HCT116 (cell line): ENCODE measurements around the gene CCND1. TPM values are rescaled to one million over a fixed set of nuclear protein-coding genes. Genes with fewer than 3 reads are reported as not detected.

Experiments used
- ATAC-seq: fragments of 200-7000 bp; cut with Tn5 transposase; 2 replicates; pipeline ENCODE4 v1.9.1; 2020; ENCODE audit warnings: mild to moderate bottlenecking, moderate library complexity
- BruUV-seq: library from RNA; stranded (reverse); fragments of 400-500 nt; replicated peaks from 2 replicates; lab custom pipeline; 2021; lab: Mats Ljungman, UMichigan
- CTCF ChIA-PET: fragments of 300-600 bp; sonication (Branson Sonifier 250); formaldehyde crosslinking; loops from one replicate; lab custom pipeline; 2021; ENCODE audit warnings: antibody characterized with exemption; lab: Charles Lee
- POLR2A ChIA-PET: fragments of 300-600, 350-600 bp; sonication (Branson Sonifier 250); formaldehyde crosslinking; loops from one replicate; lab custom pipeline; 2021; ENCODE audit warnings: antibody characterized with exemption; lab: Charles Lee
- RAD21 ChIA-PET, 2 experiments: fragments of 300-600 bp; sonication (Branson Sonifier 250); formaldehyde crosslinking; loops; one replicate each; lab custom pipeline; 2023; ENCODE audit warnings: low total read pairs in 2 of 2; ENCODE audit not compliant: uncharacterized antibody in 2 of 2, unreplicated experiment in 2 of 2, low non-redundant PET in 1 of 2; lab: Charles Lee
- DNase-seq: peaks from one replicate; pipeline ENCODE4 v3.0.0-alpha.2; 2010; ENCODE audit warnings: low read depth, low spot score
- H2AFZ ChIP-seq: fragments of 200-600 bp; shearing (Covaris generic), sonication (generic); 2 replicates; pipeline ENCODE4 v1.6.1; 2017; ENCODE audit warnings: low read depth, mixed run types, mixed read lengths, antibody characterized with exemption, low read length; ENCODE audit not compliant: poor library complexity, severe bottlenecking
- H3K27ac ChIP-seq: 2 replicates; pipeline ENCODE4 v1.5.1; 2012; ENCODE audit warnings: low read depth, low read length
- H3K27me3 ChIP-seq: fragments of 200-600 bp; sonication (generic); 2 replicates; pipeline ENCODE4 v1.6.1; 2016; ENCODE audit warnings: mixed run types, low read length, mixed read lengths; ENCODE audit not compliant: insufficient read depth
- H3K36me3 ChIP-seq, 2 experiments: fragments of 200-500 bp in 1 of 2; fragments of 200-600 bp in 1 of 2; sonication (Bioruptor generic) in 1 of 2; sonication (generic) in 1 of 2; 2 replicates each; pipeline versions ENCODE4 v1.5.1 to v1.6.1; 2014 to 2016; ENCODE audit warnings: low read length in 2 of 2, inconsistent platforms in 1 of 2, mixed read lengths in 1 of 2, mixed run types in 1 of 2; ENCODE audit not compliant: insufficient read depth in 2 of 2, control insufficient read depth in 1 of 2
- H3K4me1 ChIP-seq, 2 experiments: fragments of 200-600 bp in 1 of 2; sonication (generic) in 1 of 2; 2 replicates each; pipeline versions ENCODE4 v1.5.1 to v1.6.1; 2012 to 2017; ENCODE audit warnings: low read length in 2 of 2, inconsistent platforms in 1 of 2, mild to moderate bottlenecking in 1 of 2, mixed read lengths in 1 of 2, mixed run types in 1 of 2, moderate library complexity in 1 of 2; ENCODE audit not compliant: insufficient read depth in 2 of 2, control insufficient read depth in 1 of 2
- H3K4me2 ChIP-seq: fragments of 200-600 bp; sonication (generic); 2 replicates; pipeline ENCODE4 v1.6.1; 2017; ENCODE audit warnings: mixed run types, low read length, mixed read lengths
- H3K4me3 ChIP-seq, 2 experiments: fragments of 200-600 bp in 1 of 2; sonication (generic) in 1 of 2; replicated peaks in 1 of 2; 2 replicates each; pipeline ENCODE4 v1.5.1; 2011 to 2016; ENCODE audit warnings: low read length in 2 of 2, control low read depth in 1 of 2, low read depth in 1 of 2, mild to moderate bottlenecking in 1 of 2, mixed read lengths in 1 of 2, mixed run types in 1 of 2
- H3K79me2 ChIP-seq: fragments of 200-600 bp; sonication (generic); 2 replicates; pipeline ENCODE4 v1.6.1; 2017; ENCODE audit warnings: mild to moderate bottlenecking, mixed run types, low read length, moderate library complexity, mixed read lengths; ENCODE audit not compliant: insufficient read depth
- H3K9ac ChIP-seq: fragments of 200-600 bp; sonication (generic); 2 replicates; pipeline ENCODE4 v1.6.1; 2016; ENCODE audit warnings: low read length, mixed read lengths
- H3K9me2 ChIP-seq: fragments of 200-600 bp; sonication (generic), shearing (Covaris generic); 2 replicates; pipeline ENCODE4 v1.6.1; 2017; ENCODE audit warnings: mixed run types, mild to moderate bottlenecking, moderate library complexity; ENCODE audit not compliant: insufficient read depth
- H3K9me3 ChIP-seq, 2 experiments: fragments of 200-500 bp in 1 of 2; fragments of 200-600 bp in 1 of 2; sonication (Bioruptor generic) in 1 of 2; sonication (generic) in 1 of 2; 2 replicates each; pipeline ENCODE4 v1.6.1; 2014 to 2017; ENCODE audit warnings: low read length in 2 of 2, mixed read lengths in 2 of 2, inconsistent platforms in 1 of 2, low read depth in 1 of 2, mild to moderate bottlenecking in 1 of 2, mixed run types in 1 of 2, moderate library complexity in 1 of 2; ENCODE audit not compliant: control insufficient read depth in 1 of 2, insufficient read depth in 1 of 2
- H4K20me1 ChIP-seq: fragments of 200-600 bp; sonication (generic), shearing (Covaris generic); 2 replicates; pipeline ENCODE4 v1.6.1; 2017; ENCODE audit warnings: mixed run types, mild to moderate bottlenecking, moderate library complexity; ENCODE audit not compliant: insufficient read depth
- CEBPB ChIP-seq: IDR thresholded peaks from 2 replicates; pipeline ENCODE4 v1.6.1; 2012; ENCODE audit warnings: low read depth
- CTCF ChIP-seq, 3 experiments: fragments of 200-600 bp in 1 of 3; sonication (generic) in 1 of 3; IDR thresholded peaks in 2 of 3; conservative IDR thresholded peaks in 1 of 3; 2 replicates each; pipeline ENCODE4 v1.5.1; 2012 to 2017; ENCODE audit warnings: low read depth in 2 of 3, low read length in 2 of 3, antibody characterized with exemption in 1 of 3, borderline replicate concordance in 1 of 3, control low read depth in 1 of 3, mild to moderate bottlenecking in 1 of 3, mixed read lengths in 1 of 3, mixed run types in 1 of 3, moderate library complexity in 1 of 3; ENCODE audit not compliant: insufficient read depth in 1 of 3
- EGR1 ChIP-seq: IDR thresholded peaks from 2 replicates; pipeline ENCODE4 v1.6.1; 2012; ENCODE audit warnings: low read depth
- ELF1 ChIP-seq: IDR thresholded peaks from 2 replicates; pipeline ENCODE4 v1.6.1; 2012; ENCODE audit warnings: low read depth, borderline replicate concordance
- EZH2phosphoT487 ChIP-seq: fragments of 200-600 bp; IDR thresholded peaks from 2 replicates; pipeline ENCODE4 v1.6.1; 2018; ENCODE audit warnings: antibody characterized with exemption, borderline replicate concordance
- MAX ChIP-seq: IDR thresholded peaks from 2 replicates; pipeline ENCODE4 v1.6.1; 2012
- POLR2AphosphoS5 ChIP-seq: IDR thresholded peaks from 2 replicates; pipeline ENCODE4 v1.6.1; 2011; ENCODE audit warnings: mild to moderate bottlenecking, low read depth, low read length, moderate library complexity
- RAD21 ChIP-seq: IDR thresholded peaks from 2 replicates; pipeline ENCODE4 v1.6.1; 2012; ENCODE audit warnings: low read depth, mild to moderate bottlenecking
- ZNF274 ChIP-seq: fragments of 200-500 bp; sonication (Bioruptor generic); IDR thresholded peaks from 2 replicates; pipeline ENCODE4 v1.6.1; 2014; ENCODE audit warnings: mild to moderate bottlenecking, low read depth, low read length, inconsistent platforms
- intact Hi-C: fragments of 100-400 bp; cut with micrococcal nuclease; formaldehyde crosslinking; loops from 2 replicates; pipeline ENCODE4 v1.10.0; 2022
- total RNA-seq: library from RNA; stranded (reverse); gene quantifications from one replicate; pipeline ENCODE4 v1.2.1, GENCODE V29; 2021; ENCODE audit not compliant: unreplicated experiment
- TF ChIP-seq, protein P1 (sequence below): IDR thresholded peaks from 2 replicates; pipeline ENCODE4 v1.6.1; 2012; ENCODE audit warnings: low read depth

CCND1 gene
- total RNA-seq, 1 experiment from 2014 or later: 601 TPM

- H3K9me3 ChIP-seq: no peaks in the 10 kb centered on the region
- TF ChIP-seq EZH2phosphoT487: no peak
- 0 out of 2 replicates have a peak, but pooled peaks have one; percentile 1 for TF ChIP-seq POLR2AphosphoS5
- TF ChIP-seq, all 23 proteins: peak for 1
- POLR2A ChIA-PET: interaction anchor here (0.7 to 1.8 kb wide), 4 partner anchors 348 to 541 kb away, joined by 3 to 8 read pairs (median 4); partner anchors contain the start of gene MYEOV
- no peak for DNase-seq
- CTCF ChIA-PET: interaction anchor here (1.0 to 1.9 kb wide), 2 partner anchors 350 to 541 kb away, joined by 3 to 6 read pairs; no protein-coding TSS in a partner anchor
- Histone ChIP-seq H3K27ac (peak overlapping the region; percentile 96), H3K4me3 (peak overlapping the region; percentile 96 to 99), H3K27me3 (no peaks in the 10 kb centered on the region), H3K4me1 (peaks cover 10 to 63% of the 10 kb centered on the region in 2 experiments), H4K20me1 (peaks cover 30% of the 10 kb centered on the region; the same call in 1 of the 2 replicates), H3K79me2 (peaks cover 77% of the 10 kb centered on the region), H3K36me3 (peaks cover 15 to 39% of the 10 kb centered on the region in 2 experiments), H2AFZ (no peak overlapping the region), H3K9me2 (no peaks in the 10 kb centered on the region), H3K4me2 (peak overlapping the region; percentile 90), H3K9ac (peak overlapping the region; percentile 100)
- RAD21 ChIA-PET: interaction anchor here in 1 of 2 experiments (1.1 kb wide), 1 partner anchor 344 kb away, joined by 3 read pairs; no protein-coding TSS in a partner anchor
- intact Hi-C loops: no loop called here
- no peak for ATAC-seq
- BruUV-seq: no TSS peak
Measured at GRCh38 chr11:69642549-69642912, 1.6 kb downstream of the CCND1 start.

DNA sequence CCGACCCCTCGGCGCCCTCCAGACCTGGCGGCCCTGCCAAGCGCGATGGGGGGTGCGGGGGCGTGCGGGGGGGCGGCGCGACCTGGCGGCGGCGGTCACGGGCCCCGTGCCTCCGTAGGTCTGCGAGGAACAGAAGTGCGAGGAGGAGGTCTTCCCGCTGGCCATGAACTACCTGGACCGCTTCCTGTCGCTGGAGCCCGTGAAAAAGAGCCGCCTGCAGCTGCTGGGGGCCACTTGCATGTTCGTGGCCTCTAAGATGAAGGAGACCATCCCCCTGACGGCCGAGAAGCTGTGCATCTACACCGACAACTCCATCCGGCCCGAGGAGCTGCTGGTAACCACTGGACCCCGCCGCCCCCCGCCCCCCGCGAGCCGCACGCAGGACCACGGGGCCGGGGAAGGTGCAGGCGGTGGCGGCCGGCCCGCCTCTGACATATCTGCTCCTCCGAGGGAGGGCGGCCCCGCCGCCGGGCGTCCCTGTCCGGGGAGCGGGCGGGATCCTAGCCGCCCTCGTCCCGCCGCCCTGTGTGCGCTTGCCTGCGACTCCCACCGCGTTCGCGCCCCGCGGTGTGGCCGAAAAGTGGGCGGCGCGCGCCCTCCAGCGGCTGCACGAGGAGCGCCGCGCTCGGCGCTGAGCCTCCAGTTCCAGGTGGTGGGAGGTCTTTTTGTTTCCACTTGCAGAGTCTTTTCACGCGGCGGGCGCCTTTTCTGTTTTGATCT lies 2.1 kb downstream of the CCND1 start:
- DNase-seq (no peak), ATAC-seq (peak; percentile 2; the same call in 1 of the 2 replicates)
- Histone ChIP-seq H3K9ac (peak overlapping the region; percentile 100), H3K27ac (peak overlapping the region; percentile 96), H3K79me2 (peaks cover 82% of the 10 kb centered on the region), H3K4me2 (peak overlapping the region; percentile 90), H3K9me3 (no peaks in the 10 kb centered on the region), H3K36me3 (peaks cover 17 to 45% of the 10 kb centered on the region in 2 experiments), H3K9me2 (no peaks in the 10 kb centered on the region), H3K27me3 (no peaks in the 10 kb centered on the region), H3K4me3 (peak overlapping the region; percentile 96 to 99), H2AFZ (no peak overlapping the region), H3K4me1 (peaks cover 10 to 63% of the 10 kb centered on the region in 2 experiments), H4K20me1 (peaks cover 34% of the 10 kb centered on the region; the same call in 1 of the 2 replicates)
- RAD21 ChIA-PET: interaction anchor here (0.6 to 1.8 kb wide), 3 partner anchors 237 to 349 kb away, joined by 3 to 5 read pairs (median 3); partner anchors contain the start of gene MYEOV (in 1 of the 2)
- intact Hi-C loops: loop anchor here (1.0 kb wide), 1 partner anchor 542 kb away; no protein-coding TSS in a partner anchor
- CTCF ChIA-PET: interaction anchor here (1.0 to 1.9 kb wide), 2 partner anchors 350 to 542 kb away, joined by 3 to 6 read pairs; no protein-coding TSS in a partner anchor
- POLR2A ChIA-PET: interaction anchor here (0.7 to 1.8 kb wide), 4 partner anchors 349 to 542 kb away, joined by 3 to 8 read pairs (median 4); partner anchors contain the start of gene MYEOV
- BruUV-seq: no TSS peak
- TF ChIP-seq ELF1 (no peak), CTCF (IDR thresholded peaks at IDR 0.05 in 2 of 3, conservative IDR thresholded peaks at IDR 0.05 in 1 of 3; ENCODE audit: borderline replicate concordance in 1 of 3, insufficient read depth in 1 of 3, low read depth in 2 of 3, low read length in 2 of 3) (peak in 2 of 3 experiments; percentile 76; a peak in 4 of 6 replicates), CEBPB (no peak), ZNF274 (no peak), RAD21 (no peak), EZH2phosphoT487 (no peak), EGR1 (no peak), MAX (no peak)
- TF ChIP-seq, protein P1, sequence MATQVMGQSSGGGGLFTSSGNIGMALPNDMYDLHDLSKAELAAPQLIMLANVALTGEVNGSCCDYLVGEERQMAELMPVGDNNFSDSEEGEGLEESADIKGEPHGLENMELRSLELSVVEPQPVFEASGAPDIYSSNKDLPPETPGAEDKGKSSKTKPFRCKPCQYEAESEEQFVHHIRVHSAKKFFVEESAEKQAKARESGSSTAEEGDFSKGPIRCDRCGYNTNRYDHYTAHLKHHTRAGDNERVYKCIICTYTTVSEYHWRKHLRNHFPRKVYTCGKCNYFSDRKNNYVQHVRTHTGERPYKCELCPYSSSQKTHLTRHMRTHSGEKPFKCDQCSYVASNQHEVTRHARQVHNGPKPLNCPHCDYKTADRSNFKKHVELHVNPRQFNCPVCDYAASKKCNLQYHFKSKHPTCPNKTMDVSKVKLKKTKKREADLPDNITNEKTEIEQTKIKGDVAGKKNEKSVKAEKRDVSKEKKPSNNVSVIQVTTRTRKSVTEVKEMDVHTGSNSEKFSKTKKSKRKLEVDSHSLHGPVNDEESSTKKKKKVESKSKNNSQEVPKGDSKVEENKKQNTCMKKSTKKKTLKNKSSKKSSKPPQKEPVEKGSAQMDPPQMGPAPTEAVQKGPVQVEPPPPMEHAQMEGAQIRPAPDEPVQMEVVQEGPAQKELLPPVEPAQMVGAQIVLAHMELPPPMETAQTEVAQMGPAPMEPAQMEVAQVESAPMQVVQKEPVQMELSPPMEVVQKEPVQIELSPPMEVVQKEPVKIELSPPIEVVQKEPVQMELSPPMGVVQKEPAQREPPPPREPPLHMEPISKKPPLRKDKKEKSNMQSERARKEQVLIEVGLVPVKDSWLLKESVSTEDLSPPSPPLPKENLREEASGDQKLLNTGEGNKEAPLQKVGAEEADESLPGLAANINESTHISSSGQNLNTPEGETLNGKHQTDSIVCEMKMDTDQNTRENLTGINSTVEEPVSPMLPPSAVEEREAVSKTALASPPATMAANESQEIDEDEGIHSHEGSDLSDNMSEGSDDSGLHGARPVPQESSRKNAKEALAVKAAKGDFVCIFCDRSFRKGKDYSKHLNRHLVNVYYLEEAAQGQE: no peak
